ENCODE data around the gene CDKN1C. TPM values are rescaled to one million over a fixed set of nuclear protein-coding genes. Genes with fewer than 3 reads are reported as not detected.
A peak's percentile ranks its signal among the peaks of the same experiment; 100 is the strongest.

The CDKN1C gene
- total and polyA plus RNA-seq, 5 donors = 16.1 to 27.6 (median 24.3) TPM

- intact Hi-C loops (cut with DNase I) = loop anchor here in 3 of 4 donors (5.0 to 10.0 kb wide), 4 partner anchors 461 to 588 kb away; partner anchors contain the start of genes C11orf21 (in 1 of the 3) and TSPAN32 (in 1 of the 3)
- ATAC-seq (peak; percentile 1 to 2), DNase-seq (peak in 2 of 3 donors; percentile 36 to 40)
- Histone ChIP-seq H3K9me3 (ENCODE audit: control insufficient read depth, low read length) (no peaks in the 10 kb centered on the region), H3K27me3 (ENCODE audit: control insufficient read depth, insufficient read depth) (no peaks in the 10 kb centered on the region), H3K4me3 (ENCODE audit: low read length) (no peak overlapping the region), H3K27ac (ENCODE audit: low read length) (peak overlapping the region; percentile 3), H3K4me1 (ENCODE audit: control insufficient read depth, insufficient read depth, low read length) (peaks cover 8% of the 10 kb centered on the region)
- WGBS = 59% methylated on average over 4 of the region's 4 CpGs
Observed at GRCh38 chr11:2892967-2893528, 7.5 kb upstream of the CDKN1C start.

- H3K4me3 ChIP-seq (ENCODE audit: low read length) = peak overlapping the region; percentile 8
- H3K4me1 ChIP-seq (ENCODE audit: control insufficient read depth, insufficient read depth, low read length) = peaks cover 8% of the 10 kb centered on the region
- no peaks in the 10 kb centered on the region for H3K9me3 ChIP-seq (ENCODE audit: control insufficient read depth, low read length)
- intact Hi-C loops (cut with DNase I) = loop anchor here in 3 of 4 donors (5.0 to 10.0 kb wide), 4 partner anchors 460 to 588 kb away; partner anchors contain the start of genes C11orf21 (in 1 of the 3) and TSPAN32 (in 1 of the 3)
- no peaks in the 10 kb centered on the region for H3K27me3 ChIP-seq (ENCODE audit: control insufficient read depth, insufficient read depth)
- DNase-seq (peak; percentile 70 to 89 (median 83)), ATAC-seq (peak; percentile 56 to 61)
- WGBS = 2% methylated on average over 34 of the region's 34 CpGs
- H3K27ac ChIP-seq (ENCODE audit: low read length) = peak overlapping the region; percentile 3
Observed at GRCh38 chr11:2892215-2892966, 6.8 kb upstream of the CDKN1C start.

- Histone ChIP-seq H3K9me3 (ENCODE audit: control insufficient read depth, low read length) (no peaks in the 10 kb centered on the region), H3K27me3 (ENCODE audit: control insufficient read depth, insufficient read depth) (no peaks in the 10 kb centered on the region), H3K27ac (ENCODE audit: low read length) (no peak overlapping the region), H3K4me3 (ENCODE audit: low read length) (no peak overlapping the region), H3K4me1 (ENCODE audit: control insufficient read depth, insufficient read depth, low read length) (peaks cover 8% of the 10 kb centered on the region)
- DNase-seq = peak; percentile 61 to 89 (median 85)
- ATAC-seq = no peak
- intact Hi-C loops (cut with DNase I) = loop anchor here in 3 of 4 donors (5.0 to 10.0 kb wide), 4 partner anchors 459 to 587 kb away; partner anchors contain the start of genes C11orf21 (in 1 of the 3) and TSPAN32 (in 1 of the 3)
- 31% methylated on average over 17 of the region's 17 CpGs for WGBS
Observed at GRCh38 chr11:2891326-2892214, 6.0 kb upstream of the CDKN1C start.

GRCh38 chr11:2890466-2891294 lies 5.1 kb upstream of the CDKN1C start:
- DNase-seq (peak; percentile 78 to 91 (median 90)), ATAC-seq (peak; percentile 15 to 19)
- Histone ChIP-seq H3K4me1 (ENCODE audit: control insufficient read depth, insufficient read depth, low read length) (peaks cover 8% of the 10 kb centered on the region), H3K27ac (ENCODE audit: low read length) (no peak overlapping the region), H3K9me3 (ENCODE audit: control insufficient read depth, low read length) (no peaks in the 10 kb centered on the region), H3K27me3 (ENCODE audit: control insufficient read depth, insufficient read depth) (no peaks in the 10 kb centered on the region), H3K4me3 (ENCODE audit: low read length) (no peak overlapping the region)
- intact Hi-C loops (cut with DNase I) = loop anchor here in 3 of 4 donors (5.0 to 10.0 kb wide), 4 partner anchors 458 to 586 kb away; partner anchors contain the start of genes C11orf21 (in 1 of the 3) and TSPAN32 (in 1 of the 3)
- WGBS = 41% methylated on average over 28 of the region's 28 CpGs

GRCh38 chr11:2889362-2890273 lies 4.0 kb upstream of the CDKN1C start:
- Histone ChIP-seq H3K4me1 (ENCODE audit: control insufficient read depth, insufficient read depth, low read length) (peaks cover 8% of the 10 kb centered on the region), H3K9me3 (ENCODE audit: control insufficient read depth, low read length) (no peaks in the 10 kb centered on the region), H3K27ac (ENCODE audit: low read length) (no peak overlapping the region), H3K4me3 (ENCODE audit: low read length) (no peak overlapping the region), H3K27me3 (ENCODE audit: control insufficient read depth, insufficient read depth) (no peaks in the 10 kb centered on the region)
- peak in 2 of 3 donors; percentile 40 to 43 for DNase-seq
- intact Hi-C loops (cut with DNase I) = loop anchor here (2.0 to 10.0 kb wide), 9 partner anchors 62 to 695 kb away; partner anchors contain the start of genes KCNQ1OT1 (in 2 of the 4), C11orf21 (in 1 of the 4) and TSPAN32 (in 1 of the 4)
- ATAC-seq = no peak
- 88% methylated on average over 16 of the region's 16 CpGs for WGBS

GRCh38 chr11:2888266-2888968 lies 2.8 kb upstream of the CDKN1C start:
- H3K27me3 ChIP-seq (ENCODE audit: control insufficient read depth, insufficient read depth) = no peaks in the 10 kb centered on the region
- peak; percentile 93 to 97 (median 97) for DNase-seq
- H3K4me1 ChIP-seq (ENCODE audit: control insufficient read depth, insufficient read depth, low read length) = peaks cover 8% of the 10 kb centered on the region
- H3K9me3 ChIP-seq (ENCODE audit: control insufficient read depth, low read length) = no peaks in the 10 kb centered on the region
- no peak overlapping the region for H3K27ac ChIP-seq (ENCODE audit: low read length)
- intact Hi-C loops (cut with DNase I) = loop anchor here (1.0 to 10.0 kb wide), 6 partner anchors 61 to 694 kb away; partner anchors contain the start of gene KCNQ1OT1 (in 2 of the 4)
- 29% methylated on average over 25 of the region's 25 CpGs for WGBS
- ATAC-seq = peak; percentile 55 to 60
- H3K4me3 ChIP-seq (ENCODE audit: low read length) = no peak overlapping the region

GRCh38 chr11:2887515-2888195 lies 2.1 kb upstream of the CDKN1C start:
- H3K27ac ChIP-seq (ENCODE audit: low read length) = no peak overlapping the region
- no peak overlapping the region for H3K4me3 ChIP-seq (ENCODE audit: low read length)
- intact Hi-C loops (cut with DNase I) = loop anchor here (1.0 to 10.0 kb wide), 6 partner anchors 60 to 693 kb away; partner anchors contain the start of gene KCNQ1OT1 (in 2 of the 4)
- DNase-seq (peak in 2 of 3 donors; percentile 49 to 56), ATAC-seq (no peak)
- H3K27me3 ChIP-seq (ENCODE audit: control insufficient read depth, insufficient read depth) = no peaks in the 10 kb centered on the region
- 81% methylated on average over 11 of the region's 11 CpGs for WGBS
- peaks cover 8% of the 10 kb centered on the region for H3K4me1 ChIP-seq (ENCODE audit: control insufficient read depth, insufficient read depth, low read length)
- no peaks in the 10 kb centered on the region for H3K9me3 ChIP-seq (ENCODE audit: control insufficient read depth, low read length)

GRCh38 chr11:2886936-2887335 lies 1.4 kb upstream of the CDKN1C start:
- H3K4me1 ChIP-seq (ENCODE audit: control insufficient read depth, insufficient read depth, low read length) = peaks cover 8% of the 10 kb centered on the region
- ATAC-seq (no peak), DNase-seq (peak in 1 of 3 donors; percentile 48)
- H3K27ac ChIP-seq (ENCODE audit: low read length) = no peak overlapping the region
- WGBS = 83% methylated on average over 5 of the region's 5 CpGs
- no peaks in the 10 kb centered on the region for H3K9me3 ChIP-seq (ENCODE audit: control insufficient read depth, low read length)
- no peaks in the 10 kb centered on the region for H3K27me3 ChIP-seq (ENCODE audit: control insufficient read depth, insufficient read depth)
- H3K4me3 ChIP-seq (ENCODE audit: low read length) = no peak overlapping the region
- intact Hi-C loops (cut with DNase I) = loop anchor here in 3 of 4 donors (5.0 to 10.0 kb wide), 3 partner anchors 60 to 692 kb away; partner anchors contain the start of gene KCNQ1OT1 (in 2 of the 3)

Measured in right cardiac atrium (tissue), 5 donors.